Right ventricle myocardium inferior (tissue), 1 donor: ENCODE data around the gene DLG2. TPM values are rescaled to one million over a fixed set of nuclear protein-coding genes. Genes with fewer than 3 reads are reported as not detected.
A peak's percentile ranks its signal among the peaks of the same experiment; 100 is the strongest.
"Not testable (repeated sequence)": the region's sequence is repeated elsewhere in the genome, so short reads cannot be mapped to it uniquely, and the experiment has no call there.

ENCODE experiments used
- ATAC-seq: fragments of 200-7000 bp; cut with Tn5 transposase; one replicate; pipeline ENCODE4 v1.9.1; 2020; ENCODE audit warnings: mild to moderate bottlenecking, moderate library complexity
- DNase-seq: peaks from one replicate; pipeline ENCODE4 v3.0.0; 2021; ENCODE audit errors: missing footprints
- intact Hi-C: fragments of 100-400 bp; cut with DNase I; formaldehyde crosslinking; loops from one replicate; pipeline ENCODE4 v1.11.0; 2022
- total RNA-seq: library from RNA; stranded (reverse); fragmentation: NEBNext Ultra II Directional; extraction: Animal tissue kit (Norgen Biotek cat#: 25700); gene quantifications from one replicate; pipeline ENCODE4 v1.2.1, GENCODE V29; 2021
- donor health status: DM: no; HTN: yes; CAD: no; lungs with severe emphysema.

Gene DLG2
- total RNA-seq, 1 donor from 2014 or later: 5.7 TPM

GRCh38 chr11:83736684-83737083, 1890.5 kb downstream of the DLG2 start:
- DNase-seq: no peak
- ATAC-seq: no peak
- intact Hi-C loops: no loop called here

- intact Hi-C loops: no loop called here
- DNase-seq: no peak
Measured at GRCh38 chr11:83734120-83734519, 1893.0 kb downstream of the DLG2 start.

GRCh38 chr11:83731288-83731687, 1895.9 kb downstream of the DLG2 start:
- ATAC-seq, intact Hi-C loops, DNase-seq: not testable (repeated sequence)

More at GRCh38 chr11:83734120-83734519, 1893.0 kb downstream of the DLG2 start:
- ATAC-seq: no peak

DNA sequence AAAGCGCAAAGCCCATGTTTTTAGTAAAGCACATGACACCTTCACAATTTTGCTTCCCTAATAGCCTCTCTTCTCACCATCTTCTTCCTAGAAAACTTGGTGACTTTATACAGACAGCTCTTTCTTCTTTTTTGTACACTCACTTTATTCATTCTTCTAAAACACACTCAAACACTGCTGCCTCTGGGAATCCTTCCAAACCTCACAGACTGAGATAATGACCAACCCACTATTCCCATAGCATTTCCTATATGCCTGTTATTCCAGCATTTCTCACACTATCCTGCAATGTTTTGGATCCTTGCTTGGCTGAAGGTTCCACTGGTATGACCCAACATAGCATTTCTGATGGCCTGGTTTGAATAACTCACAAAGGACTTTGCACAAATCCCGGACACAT, 1898.9 kb downstream of the DLG2 start:
- DNase-seq: no peak
- no peak for ATAC-seq
- intact Hi-C loops: no loop called here

- intact Hi-C loops: no loop called here
- no peak for ATAC-seq
- no peak for DNase-seq
Measured at GRCh38 chr11:83727251-83727650, 1899.9 kb downstream of the DLG2 start.

- ATAC-seq (no peak), DNase-seq (no peak)
- intact Hi-C loops: no loop called here
Measured at GRCh38 chr11:83726316-83726715, 1900.8 kb downstream of the DLG2 start.

DNA sequence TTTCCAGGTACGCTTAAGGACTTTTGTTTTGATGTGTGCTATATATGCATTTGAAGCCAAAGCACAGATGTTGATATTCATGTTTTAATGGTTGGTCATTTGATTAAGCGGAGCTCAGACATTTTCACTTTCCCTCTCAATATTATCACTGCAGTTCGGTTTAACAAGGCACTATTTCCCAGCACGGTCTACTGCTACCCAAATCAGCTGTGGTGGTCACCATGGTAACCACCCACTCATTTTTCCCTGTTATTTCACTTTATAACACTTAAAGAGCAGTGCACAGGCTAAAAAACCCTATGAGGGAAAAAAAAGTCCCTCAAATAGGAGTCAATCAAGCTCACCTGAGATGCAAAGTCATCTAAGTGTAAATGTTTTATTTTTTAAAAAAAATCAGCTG, 1901.4 kb downstream of the DLG2 start:
- intact Hi-C loops: loop anchor here (2.0 kb wide), 1 partner anchor 433 kb away; no protein-coding TSS in a partner anchor
- ATAC-seq (no peak), DNase-seq (no peak)

GRCh38 chr11:83725269-83725560, 1901.9 kb downstream of the DLG2 start:
- intact Hi-C loops: loop anchor here (2.0 kb wide), 1 partner anchor 432 kb away; no protein-coding TSS in a partner anchor
- DNase-seq: no peak
- no peak for ATAC-seq

DNA sequence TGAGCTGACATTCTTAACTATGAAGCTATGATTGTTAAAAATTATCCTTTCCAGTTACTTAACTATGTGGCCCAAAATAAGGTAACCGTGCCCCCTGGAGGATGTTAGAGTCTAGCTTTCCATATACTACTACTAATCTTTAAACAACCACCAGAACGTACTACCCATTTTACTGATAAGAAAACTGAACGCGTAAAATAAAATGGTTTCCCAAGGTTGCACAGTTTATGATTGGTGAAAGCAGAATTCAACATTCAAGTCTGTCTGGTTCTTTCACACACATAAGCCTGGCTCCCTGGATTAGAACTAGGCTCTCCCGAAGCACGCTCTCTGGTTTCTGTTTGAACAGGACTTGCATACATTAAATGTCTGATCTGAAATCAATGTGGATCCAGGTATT, 1903.1 kb downstream of the DLG2 start:
- DNase-seq (no peak), ATAC-seq (peak; percentile 74)
- intact Hi-C loops: loop anchor here (2.0 to 5.0 kb wide), 2 partner anchors 202 to 431 kb away; no protein-coding TSS in a partner anchor

GRCh38 chr11:83722392-83723119, 1904.6 kb downstream of the DLG2 start:
- no peak for ATAC-seq
- DNase-seq: no peak
- intact Hi-C loops: loop anchor here (5.0 kb wide), 1 partner anchor 200 kb away; no protein-coding TSS in a partner anchor

- ATAC-seq: no peak
- intact Hi-C loops: loop anchor here (5.0 kb wide), 1 partner anchor 199 kb away; no protein-coding TSS in a partner anchor
- DNase-seq: no peak
Measured at GRCh38 chr11:83721263-83721662, 1905.9 kb downstream of the DLG2 start.

GRCh38 chr11:83720675-83721074, 1906.5 kb downstream of the DLG2 start:
- intact Hi-C loops: loop anchor here (5.0 kb wide), 1 partner anchor 198 kb away; no protein-coding TSS in a partner anchor
- DNase-seq (no peak), ATAC-seq (no peak)

GRCh38 chr11:83717537-83717936, 1909.6 kb downstream of the DLG2 start:
- no peak for ATAC-seq
- intact Hi-C loops: loop anchor here (10.0 kb wide), 1 partner anchor 263 kb away; no protein-coding TSS in a partner anchor
- DNase-seq: no peak

DNA sequence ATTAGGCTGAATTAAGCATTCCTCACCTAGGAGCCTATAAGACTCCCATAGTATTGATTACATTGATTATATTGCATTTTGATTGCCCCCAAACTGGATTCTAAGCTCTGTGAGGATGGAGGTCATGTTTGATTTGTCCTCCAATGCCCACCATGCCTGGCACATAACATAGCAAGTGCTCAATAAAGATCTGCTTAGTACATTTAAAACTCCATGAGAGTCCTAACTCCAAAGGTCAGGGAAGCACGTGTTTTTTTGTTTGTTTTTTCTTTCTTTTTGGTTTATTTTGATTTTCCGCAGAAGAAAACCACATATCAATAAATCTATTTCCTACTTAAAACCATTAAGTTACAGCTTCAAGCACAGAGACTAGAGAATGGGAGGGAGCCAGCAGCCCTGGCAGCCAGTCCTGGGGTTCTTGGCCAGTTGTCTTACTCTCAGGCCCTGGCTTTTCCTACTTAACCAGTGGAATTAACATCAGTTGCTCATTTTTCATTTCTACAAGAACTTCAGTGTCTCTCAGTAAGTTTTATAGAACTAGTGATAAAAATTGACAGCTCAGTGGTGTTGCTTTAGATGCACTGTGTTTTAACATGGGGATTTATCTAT, 1911.1 kb downstream of the DLG2 start:
- ATAC-seq: no peak
- no peak for DNase-seq
- intact Hi-C loops: loop anchor here (10.0 kb wide), 1 partner anchor 261 kb away; no protein-coding TSS in a partner anchor

GRCh38 chr11:83713708-83714107, 1913.4 kb downstream of the DLG2 start:
- ATAC-seq (peak; percentile 52), DNase-seq (no peak)
- intact Hi-C loops: loop anchor here (10.0 kb wide), 1 partner anchor 259 kb away; no protein-coding TSS in a partner anchor

- ATAC-seq (no peak), DNase-seq (no peak)
Measured at GRCh38 chr11:83711106-83711527, 1916.0 kb downstream of the DLG2 start.

GRCh38 chr11:83709434-83709833, 1917.7 kb downstream of the DLG2 start:
- ATAC-seq (no peak), DNase-seq (no peak)
- intact Hi-C loops: no loop called here

More at GRCh38 chr11:83711106-83711527, 1916.0 kb downstream of the DLG2 start:
- intact Hi-C loops: loop anchor here (10.0 kb wide), 1 partner anchor 256 kb away; no protein-coding TSS in a partner anchor

DNA sequence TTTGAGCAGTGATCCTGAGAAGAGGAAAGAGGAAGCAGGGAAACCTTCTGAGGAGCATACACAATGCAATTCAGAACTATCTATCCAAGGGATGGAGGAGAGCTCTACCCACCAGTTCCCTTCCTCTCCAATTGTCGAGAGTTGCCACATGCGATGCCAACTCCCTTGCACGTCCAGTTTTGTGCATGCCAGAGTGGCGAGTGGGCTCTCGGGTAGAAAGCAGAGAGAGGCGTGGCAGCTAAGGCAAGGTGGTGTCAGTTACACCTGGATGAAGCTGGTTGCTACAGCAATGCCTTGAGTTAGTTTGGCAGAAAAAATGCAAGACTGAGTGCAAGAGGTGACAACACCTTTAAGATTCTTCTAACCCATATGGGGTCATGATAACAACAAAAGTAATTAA, 1920.6 kb downstream of the DLG2 start:
- intact Hi-C loops: no loop called here
- DNase-seq (no peak), ATAC-seq (no peak)

DNA sequence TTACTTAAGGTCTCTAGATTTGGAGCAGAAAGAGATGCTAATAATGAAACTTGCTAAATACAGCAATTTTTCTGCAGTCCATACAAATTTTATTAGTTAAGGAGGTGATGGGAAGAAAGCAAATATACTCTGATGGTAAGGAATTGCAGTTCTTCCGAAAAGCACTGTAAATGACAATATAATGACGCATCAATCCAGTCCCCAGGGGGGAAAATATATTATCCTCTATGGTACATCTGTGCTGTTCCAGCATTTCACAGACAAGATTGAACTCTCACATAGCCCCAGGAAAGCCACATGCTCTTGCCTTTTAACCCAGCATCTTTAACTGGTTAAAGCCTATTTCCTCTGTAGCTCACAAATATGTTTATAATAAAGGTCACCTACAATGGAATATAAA, 1924.3 kb downstream of the DLG2 start:
- intact Hi-C loops: no loop called here
- ATAC-seq (no peak), DNase-seq (no peak)

- DNase-seq (no peak), ATAC-seq (no peak)
- intact Hi-C loops: no loop called here
Measured at GRCh38 chr11:83697518-83697917, 1929.6 kb downstream of the DLG2 start.
